HG03196 (cell line): Measurements from ENCODE around the gene CRLF1.
"Not testable (repeated sequence)": the region's sequence is repeated elsewhere in the genome, so short reads cannot be mapped to it uniquely, and the experiment has no call there.

Source experiments
- ATAC-seq: cut with Tn5 transposase; IDR thresholded peaks from one replicate; pipeline ENCODE4 v1.9.1; 2021; ENCODE audit not compliant: unreplicated experiment

The CRLF1 gene

DNA sequence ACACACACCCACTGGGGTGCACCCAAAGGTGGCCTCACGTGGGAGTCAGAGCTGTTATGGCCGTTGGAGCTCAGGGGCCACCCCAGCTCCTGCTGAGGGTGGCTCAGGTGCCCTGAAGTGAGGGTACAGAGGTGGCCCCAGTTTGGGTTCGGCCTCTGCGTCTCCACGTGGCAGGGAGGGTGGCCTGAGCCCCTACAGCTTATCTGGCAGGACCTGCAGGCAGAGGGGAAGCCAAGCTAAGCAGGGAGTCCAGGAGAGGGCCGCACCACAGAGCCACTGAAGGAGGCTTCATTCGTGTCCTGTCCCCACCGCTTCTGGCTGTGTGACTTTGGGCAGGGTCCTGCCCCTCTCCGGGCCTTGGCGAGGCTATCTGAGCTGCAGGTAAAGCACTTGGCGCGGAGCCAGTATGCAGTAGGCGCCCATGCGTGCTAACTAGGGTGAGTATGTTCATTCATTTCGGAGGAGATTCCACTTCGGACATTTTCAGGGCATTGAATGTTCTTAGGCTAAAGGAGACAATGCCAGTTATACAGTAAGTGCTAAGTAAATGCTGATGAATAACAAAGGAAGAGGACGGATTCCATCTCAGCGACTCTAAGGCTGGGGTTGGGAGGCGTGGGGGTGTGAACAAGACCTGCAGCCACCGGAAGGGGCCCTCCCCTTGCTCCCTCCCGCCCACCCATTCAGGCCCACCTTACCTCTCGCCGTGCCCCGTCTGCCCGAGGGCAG is 13.1 kb downstream of the CRLF1 start:
- no peak for ATAC-seq

DNA sequence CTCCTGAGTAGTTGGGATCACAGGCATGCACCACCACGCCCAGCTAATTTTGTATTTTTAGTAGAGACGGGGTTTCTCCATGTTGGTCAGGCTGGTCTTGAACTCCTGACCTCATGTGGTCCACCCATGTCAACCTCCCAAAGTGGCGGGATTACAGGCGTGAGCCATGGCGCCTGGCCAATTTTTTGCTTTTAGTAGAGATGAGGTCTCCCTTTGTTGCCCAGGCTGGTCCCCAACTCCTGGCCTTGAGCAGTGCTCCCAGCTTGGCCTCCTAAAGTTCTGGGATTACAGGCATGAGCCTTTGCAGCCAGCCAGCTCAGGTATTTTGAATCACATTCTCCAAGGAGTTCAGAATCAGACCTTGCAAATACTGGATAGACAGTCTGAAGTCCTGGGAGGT is 13.9 kb downstream of the CRLF1 start:
- ATAC-seq: not testable (repeated sequence)

DNA sequence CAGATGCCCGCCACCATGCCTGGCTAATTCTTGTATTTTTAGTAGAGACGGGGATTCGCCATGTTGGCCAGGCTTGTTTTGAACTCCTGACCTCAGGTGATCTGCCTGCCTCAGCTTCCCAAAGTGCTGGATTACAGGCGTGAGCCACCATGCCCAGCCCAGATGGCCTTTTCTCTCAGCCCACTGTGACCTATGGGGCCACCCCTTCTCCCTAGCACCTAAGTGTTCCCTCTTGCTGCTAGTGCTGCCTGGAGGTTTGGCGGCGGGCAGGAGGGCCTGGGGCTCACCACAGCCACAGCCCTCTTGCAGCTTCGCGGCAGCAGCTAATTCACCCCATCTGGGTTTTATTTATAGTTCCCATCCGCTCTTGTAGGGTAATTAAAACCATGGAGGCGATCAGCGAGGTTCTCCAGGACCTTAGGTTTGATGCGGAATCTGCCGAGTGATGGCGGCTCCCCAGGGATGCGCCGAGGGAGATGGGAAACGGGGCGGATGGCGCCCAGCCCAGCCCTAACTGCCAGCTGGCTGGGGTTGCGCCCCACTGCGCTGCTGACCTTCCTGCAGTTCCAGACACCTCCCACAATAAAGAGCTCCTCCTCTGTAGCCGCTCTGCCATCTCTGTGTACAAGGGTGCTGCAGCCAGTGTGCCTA is 14.7 kb downstream of the CRLF1 start:
- no peak for ATAC-seq

- no peak for ATAC-seq
These were observed 16.0 kb downstream of the CRLF1 start for GRCh38 chr19:18590273-18591272.

GRCh38 chr19:18589380-18590272 is 17.0 kb downstream of the CRLF1 start:
- peak; percentile 40 for ATAC-seq

DNA sequence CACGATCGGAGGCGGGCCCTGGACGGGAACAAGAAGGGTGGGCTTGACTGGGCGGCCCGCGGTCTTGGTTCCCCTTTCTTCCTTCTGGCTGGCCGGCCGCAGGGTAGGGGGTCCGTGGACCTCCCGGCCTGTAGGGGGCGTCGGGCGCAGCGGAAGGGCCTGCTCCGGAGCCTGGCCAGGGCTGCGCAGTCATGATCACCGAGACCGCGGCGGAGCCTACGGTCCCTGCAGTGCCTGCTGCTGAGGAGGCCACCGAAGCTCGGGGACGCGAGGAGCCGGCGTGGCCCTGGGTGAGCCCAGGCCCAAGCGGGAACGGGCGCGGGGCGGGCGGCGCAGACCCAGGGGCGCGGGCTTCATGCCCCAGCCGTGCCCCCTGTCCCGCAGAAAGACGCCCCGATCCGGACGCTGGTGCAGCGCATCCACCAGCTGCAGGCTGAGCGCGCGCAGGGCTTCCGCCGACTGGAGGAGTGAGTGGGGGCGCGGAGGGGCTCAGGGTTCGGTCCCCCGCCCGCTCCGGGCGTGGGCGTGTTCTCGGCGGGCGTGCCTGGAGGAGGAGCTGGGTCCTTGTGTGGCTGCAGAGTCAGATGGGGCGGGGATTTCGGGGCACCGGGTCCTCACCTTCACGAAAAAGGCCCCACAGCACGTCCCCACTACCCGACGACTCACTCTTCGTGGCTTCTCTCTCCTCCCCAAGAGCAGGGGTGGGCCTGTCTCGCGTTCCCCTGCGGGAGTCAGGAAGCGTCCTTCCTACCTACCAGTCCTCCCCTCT is 17.8 kb downstream of the CRLF1 start, which contains the start of gene REX1BD:
Gene REX1BD, plus strand, starts transcription at position 188 of the 769 bp plus-strand sequence. Its CDS starts 4 bp downstream, at position 192.
- ATAC-seq: peak; percentile 65

DNA sequence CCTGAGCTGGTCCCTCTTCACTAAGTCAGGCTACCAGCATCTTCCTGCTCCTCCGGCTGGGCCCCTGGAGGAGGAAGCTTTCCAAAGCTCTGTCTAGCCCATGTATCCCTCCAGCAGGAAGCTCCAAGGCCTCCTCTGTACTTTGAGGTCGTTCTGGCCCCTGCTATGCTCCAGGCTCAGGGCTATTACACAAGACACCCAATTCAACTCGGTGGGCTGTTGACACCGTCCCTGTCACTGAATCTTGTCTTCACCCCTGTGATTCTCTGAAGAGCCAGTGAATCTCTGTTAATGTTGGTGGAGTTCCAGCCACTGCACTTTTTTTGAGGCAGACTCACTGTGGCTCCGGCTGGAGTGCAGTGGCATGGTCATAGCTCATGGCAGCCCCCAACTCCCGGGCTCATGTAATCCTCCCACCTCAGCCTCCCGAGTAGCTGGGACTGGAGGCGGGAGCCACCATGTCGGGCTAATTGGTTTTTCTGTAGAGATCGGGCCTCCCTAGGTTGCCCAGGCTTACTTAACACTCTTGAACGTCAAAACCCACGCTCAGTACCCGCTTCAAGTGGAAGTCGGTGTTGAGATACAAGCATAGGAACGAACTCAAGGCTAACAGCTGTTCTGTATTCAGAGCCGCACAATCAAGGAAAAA is 18.5 kb downstream of the CRLF1 start:
- no peak for ATAC-seq

DNA sequence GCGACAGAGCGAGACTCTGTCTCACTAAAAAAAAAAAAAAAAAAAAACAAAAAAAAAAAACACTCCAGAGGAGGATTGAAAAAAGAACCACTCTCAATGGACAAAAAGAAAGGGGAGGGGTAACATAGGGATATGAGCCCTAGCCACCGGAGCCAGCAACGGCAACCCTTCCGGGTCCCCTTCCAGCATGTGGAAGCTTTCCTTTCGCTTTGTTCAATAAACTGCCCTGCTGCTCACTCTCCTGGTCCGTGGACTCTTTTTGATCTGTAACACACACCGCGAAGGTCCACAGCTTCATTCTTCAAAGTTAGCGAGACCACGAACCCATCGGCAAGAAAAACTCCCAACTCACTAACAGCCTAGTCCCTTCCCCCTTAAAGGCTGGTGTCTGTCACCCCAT is 19.0 kb downstream of the CRLF1 start:
- ATAC-seq: no peak

- ATAC-seq: no peak
These were observed 20.3 kb downstream of the CRLF1 start for GRCh38 chr19:18586306-18586705.

DNA sequence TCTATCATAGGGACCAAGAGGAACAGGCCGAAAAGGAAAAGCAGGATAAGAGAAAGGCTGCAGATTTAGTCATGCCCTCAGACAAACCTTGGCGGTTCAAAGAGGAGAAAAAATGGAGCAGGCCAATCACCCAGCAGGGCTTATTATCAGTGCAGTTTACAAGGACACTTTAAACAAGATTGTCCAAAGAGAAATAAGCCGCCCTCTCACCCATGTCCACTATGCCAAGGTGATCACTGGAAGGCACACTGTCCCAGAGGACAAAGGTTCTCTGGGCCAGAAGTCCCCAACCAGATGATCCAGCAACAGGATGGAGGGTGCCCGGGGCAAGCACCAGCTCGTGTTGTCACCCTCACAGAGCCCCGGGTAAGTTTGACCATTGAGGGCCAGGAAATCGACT is 26.3 kb downstream of the CRLF1 start:
- no peak for ATAC-seq

DNA sequence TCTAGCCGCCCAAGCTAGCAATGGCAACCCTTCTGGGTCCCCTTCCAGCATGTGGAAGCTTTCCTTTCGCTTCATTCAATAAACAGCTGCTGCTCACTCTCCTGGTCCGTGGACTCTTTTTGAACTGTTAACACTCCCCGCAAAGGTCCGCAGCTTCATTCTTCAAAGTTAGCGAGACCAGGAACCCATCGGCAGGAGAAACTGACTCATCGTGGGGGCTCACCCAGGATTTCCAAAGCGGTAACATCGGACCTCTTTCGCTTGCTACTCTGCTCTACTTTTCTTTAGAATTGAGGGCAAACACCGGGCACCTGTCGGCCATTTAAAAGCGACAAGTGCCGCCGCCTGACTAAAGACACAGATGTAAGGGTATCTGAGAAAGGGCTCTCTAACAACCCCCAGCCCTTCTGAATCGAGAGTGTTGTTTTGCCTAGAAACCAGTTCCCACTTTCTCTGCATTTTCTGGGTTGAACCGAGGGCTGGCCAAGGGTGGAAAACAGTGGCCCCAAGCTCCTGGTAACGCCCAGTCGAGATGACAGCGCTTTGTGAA is 29.2 kb downstream of the CRLF1 start:
- ATAC-seq: no peak

- no peak for ATAC-seq
These were observed 30.2 kb downstream of the CRLF1 start for GRCh38 chr19:18576383-18576782.

DNA sequence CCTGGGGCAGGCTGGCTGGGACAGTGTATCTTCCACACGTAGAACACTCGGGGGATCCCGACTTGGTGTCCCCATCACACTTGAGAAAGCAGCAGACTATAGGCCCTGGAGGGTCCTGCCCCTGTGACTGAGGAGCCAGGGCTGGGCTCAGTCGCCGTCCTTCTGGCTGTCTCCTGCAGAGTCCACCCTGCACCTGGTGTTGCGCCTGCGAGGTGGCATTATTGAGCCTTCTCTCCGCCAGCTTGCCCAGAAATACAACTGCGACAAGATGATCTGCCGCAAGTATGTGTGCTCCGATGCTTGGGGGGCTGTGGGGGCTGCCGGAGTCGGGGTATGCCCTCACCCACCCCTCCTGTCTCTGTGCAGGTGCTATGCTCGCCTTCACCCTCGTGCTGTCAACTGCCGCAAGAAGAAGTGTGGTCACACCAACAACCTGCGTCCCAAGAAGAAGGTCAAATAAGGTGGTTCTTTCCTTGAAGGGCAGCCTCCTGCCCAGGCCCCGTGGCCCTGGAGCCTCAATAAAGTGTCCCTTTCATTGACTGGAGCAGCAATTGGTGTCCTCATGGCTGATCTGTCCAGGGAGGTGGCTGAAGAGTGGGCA is 31.8 kb downstream of the CRLF1 start:
- ATAC-seq: no peak

- peak; percentile 93 for ATAC-seq
These were observed 34.8 kb downstream of the CRLF1 start, which contains the start of gene UBA52 for GRCh38 chr19:18571564-18572344. Gene UBA52 (plus strand): TSS chr19:18571857. CDS start chr19:18573301, 1,444 bp downstream.

- no peak for ATAC-seq
These were observed 38.2 kb downstream of the CRLF1 start for GRCh38 chr19:18568367-18568766.

DNA sequence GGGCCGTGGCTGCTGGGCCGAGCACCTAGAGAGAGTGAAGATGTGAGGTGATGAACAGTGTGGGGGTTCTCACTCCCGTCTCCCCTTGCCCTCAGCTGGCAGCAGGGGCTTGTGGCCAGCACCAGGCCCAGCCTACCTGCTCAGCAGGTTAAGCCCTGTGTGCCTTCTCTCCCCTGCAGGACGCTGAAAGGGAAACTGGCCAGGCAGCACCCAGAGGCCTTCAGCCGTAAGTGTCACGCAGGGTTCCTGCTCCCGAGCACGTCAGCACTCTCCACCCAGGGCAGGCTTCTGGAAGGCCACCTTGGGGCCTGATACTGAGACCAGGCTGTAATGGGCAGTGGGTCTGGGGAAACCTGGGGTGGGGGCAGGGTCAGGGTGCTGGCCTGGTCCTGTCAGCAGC is 39.6 kb downstream of the CRLF1 start:
- ATAC-seq: no peak

DNA sequence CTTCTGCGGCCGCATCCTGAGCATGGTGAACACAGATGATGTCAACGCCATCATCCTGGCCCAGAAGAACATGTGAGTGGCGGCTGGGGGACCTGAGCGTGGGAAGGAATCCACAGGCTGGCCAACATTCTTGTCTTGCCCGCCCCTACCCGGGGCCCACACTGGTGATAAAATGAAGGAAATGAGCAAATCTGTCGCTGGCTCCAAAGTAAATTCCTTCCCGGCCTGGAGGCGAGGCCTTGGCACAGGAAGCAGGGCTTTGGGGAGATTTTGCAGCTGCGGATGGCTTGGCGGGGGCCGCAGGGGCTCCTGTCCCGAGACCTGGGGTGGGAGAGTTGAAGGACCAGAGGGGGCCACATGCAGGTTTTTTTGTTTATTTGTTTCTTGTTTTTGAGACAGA is 44.5 kb downstream of the CRLF1 start:
- no peak for ATAC-seq

- no peak for ATAC-seq
These were observed 46.9 kb downstream of the CRLF1 start for GRCh38 chr19:18559685-18560084.
